HG02763 (cell line): Measurements from ENCODE around the gene PRLH.

Experiments used
- ATAC-seq: cut with Tn5 transposase; IDR thresholded peaks from one replicate; pipeline ENCODE4 v1.9.1; 2021; ENCODE audit warnings: mild to moderate bottlenecking, moderate library complexity; ENCODE audit not compliant: unreplicated experiment

The PRLH gene

DNA sequence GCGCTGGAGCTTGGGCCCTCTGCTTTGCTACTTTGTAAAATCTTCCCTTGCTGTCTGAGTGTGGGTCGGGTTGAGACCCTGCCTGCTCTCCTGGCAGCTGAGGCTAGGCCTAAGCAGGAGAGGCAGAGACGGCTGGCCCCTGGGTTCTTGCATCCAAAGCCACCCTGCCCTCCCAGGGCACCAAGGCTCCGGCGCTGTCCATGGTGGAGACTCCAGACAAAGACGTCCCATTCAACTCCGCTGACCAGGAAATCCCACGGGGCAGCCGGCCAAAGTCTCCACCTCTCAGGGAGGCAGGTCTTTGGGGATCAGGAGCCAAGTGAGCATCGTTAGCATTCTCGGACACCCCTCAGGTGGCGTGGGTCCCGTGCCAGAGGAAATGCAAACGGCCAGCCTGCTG, 2.6 kb upstream of the PRLH start:
- ATAC-seq = no peak

DNA sequence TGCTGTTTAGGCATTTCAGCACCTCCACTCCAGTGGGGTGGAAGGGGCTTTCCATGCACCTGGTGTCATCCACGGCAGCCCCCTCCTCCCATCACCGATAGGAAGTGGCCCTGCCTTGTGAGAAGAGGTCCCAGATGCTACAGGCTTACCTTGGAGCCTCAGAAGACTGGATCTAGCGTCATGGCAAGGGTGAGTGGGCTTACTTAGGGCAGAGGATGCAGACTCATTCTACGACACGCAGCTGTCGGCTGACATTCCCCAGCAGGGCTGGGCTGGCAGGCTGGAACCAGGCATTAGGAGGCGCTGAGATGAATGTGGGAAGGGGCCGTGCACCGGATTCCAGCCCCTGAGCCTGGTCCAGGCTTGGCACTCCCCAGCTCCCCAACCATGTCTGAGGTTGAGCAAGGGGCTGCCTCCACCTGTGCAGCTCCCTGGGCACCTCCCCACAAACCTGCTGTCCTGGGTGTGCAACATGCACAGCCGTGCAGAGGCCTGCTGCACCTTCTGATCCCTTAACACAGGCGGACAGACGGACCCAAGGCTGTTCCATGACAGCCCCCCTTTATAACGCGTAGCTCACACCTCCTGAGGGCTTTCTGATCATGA, 1.7 kb upstream of the PRLH start:
- no peak for ATAC-seq

GRCh38 chr2:237565974-237566373, 400 bp upstream of the PRLH start:
- no peak for ATAC-seq

DNA sequence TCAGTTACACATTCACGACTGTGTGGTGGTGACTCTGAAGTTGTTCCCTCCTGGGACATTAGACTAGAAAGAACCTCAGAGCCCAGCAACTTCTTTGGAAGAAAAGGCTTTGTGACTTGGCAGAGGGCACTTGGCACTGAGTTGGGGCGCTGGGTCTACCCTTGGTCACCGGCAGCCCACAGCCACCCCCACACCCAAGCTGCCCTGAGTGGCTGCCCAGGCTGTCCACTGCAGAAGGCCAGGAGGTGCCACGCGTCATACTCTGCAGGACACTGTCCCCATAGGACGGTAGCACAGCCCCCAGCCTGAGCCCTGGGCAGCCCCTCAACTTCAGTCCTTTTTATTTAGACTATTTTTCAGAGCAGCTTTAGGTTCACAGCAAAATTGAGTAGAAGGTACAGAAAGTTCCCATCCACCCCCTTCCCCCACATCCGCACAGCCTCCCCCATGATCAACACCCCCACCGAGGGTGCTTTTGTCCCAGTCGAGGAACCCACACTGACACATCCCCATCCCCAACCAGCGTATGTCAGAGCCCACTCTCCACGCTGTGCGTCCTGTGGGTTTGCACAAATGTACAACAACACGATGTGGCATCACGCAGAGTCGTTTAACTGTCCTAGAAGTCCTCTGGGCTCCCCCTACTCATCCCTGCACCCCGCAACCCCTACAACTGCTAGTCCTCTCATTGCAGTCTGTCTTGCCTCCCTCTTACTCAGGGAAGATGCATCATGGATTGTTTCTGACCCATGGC, 1.1 kb downstream of the PRLH start:
- ATAC-seq = no peak

GRCh38 chr2:237568121-237568660, 1.8 kb downstream of the PRLH start:
- ATAC-seq = no peak

GRCh38 chr2:237569041-237569440, 2.7 kb downstream of the PRLH start:
- ATAC-seq = no peak

DNA sequence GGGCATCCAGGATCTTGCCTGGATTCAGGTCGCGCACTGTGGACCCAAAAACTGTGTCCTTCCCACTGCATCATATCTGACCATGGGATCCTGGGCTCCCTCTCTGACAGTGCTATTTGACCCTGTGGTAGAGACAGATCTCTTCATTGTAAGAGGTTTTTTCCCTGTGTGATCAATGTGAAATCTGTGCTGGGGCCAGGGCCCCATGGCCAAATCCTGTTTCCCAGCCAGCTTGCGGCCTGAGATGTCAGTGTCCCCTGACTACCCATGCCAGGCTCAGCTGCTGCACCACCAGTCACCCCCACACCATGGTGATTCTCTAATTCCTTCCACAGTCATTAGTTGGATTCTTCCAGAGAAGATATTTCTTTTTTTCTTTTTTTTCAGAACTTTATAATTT, 3.5 kb downstream of the PRLH start:
- ATAC-seq = no peak

GRCh38 chr2:237570776-237571335, 4.5 kb downstream of the PRLH start:
- no peak for ATAC-seq

GRCh38 chr2:237571551-237571950, 5.2 kb downstream of the PRLH start:
- ATAC-seq = no peak

- peak; percentile 71 for ATAC-seq
These were observed 5.8 kb downstream of the PRLH start for GRCh38 chr2:237572021-237572741.

DNA sequence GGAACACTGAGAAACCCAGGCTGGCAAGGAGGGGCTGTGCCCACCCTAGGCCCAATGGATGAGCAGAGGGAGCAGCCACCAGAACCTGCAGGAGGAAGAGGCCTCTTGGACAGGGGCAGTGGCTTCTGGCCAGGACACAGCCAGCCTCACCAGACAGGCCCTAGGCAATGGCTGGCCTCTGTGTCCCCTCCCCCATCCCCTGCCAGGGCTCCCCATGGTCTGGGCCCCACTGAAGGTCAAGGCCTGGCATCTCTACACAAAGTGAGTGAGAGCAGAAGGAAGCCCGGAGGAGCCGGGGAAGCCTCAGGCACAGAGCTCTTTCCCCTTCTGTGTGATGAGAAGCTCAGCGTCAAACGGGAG, 6.3 kb downstream of the PRLH start:
- ATAC-seq = no peak

DNA sequence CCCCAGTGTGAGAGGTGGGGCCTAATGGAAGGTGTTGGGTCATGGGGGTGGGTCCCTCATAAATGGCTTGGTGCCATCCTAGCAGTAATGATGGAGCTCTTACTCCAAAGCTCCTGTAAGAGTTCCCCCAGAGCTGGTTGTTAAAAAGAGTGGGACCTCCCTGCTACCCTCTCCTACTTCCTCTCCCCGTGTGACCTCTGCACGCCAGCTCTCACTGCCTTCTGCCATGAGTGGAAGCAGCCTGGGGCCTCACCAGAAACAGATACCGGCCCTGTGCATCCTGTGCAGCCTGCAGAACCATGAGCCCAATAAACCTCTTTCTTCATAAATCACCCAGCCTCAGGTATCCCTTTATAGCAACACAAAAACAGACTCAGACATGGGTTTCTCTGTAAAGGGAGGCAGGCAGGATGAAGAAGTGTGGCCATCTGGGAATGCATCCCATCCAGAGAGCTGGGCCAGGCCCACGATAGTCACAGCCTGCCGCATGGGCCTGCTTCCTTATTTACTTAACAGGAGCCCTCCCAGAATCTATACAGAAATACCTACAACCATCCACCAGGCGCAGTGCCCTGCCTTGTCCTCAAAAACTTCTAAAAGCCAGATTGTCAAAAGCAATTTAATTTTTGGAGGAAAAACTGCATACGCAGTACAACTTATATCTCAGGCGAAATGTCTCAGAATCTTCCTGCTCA, 7.5 kb downstream of the PRLH start:
- no peak for ATAC-seq

GRCh38 chr2:237574467-237574866, 8.1 kb downstream of the PRLH start:
- ATAC-seq = no peak

- no peak for ATAC-seq
These were observed 8.8 kb downstream of the PRLH start for GRCh38 chr2:237574894-237575868.

- ATAC-seq = no peak
These were observed 9.8 kb downstream of the PRLH start for GRCh38 chr2:237575869-237576862.

- no peak for ATAC-seq
These were observed 10.6 kb downstream of the PRLH start for GRCh38 chr2:237576974-237577373.

GRCh38 chr2:237577458-237577857, 11.1 kb downstream of the PRLH start:
- no peak for ATAC-seq
